ENCODE results near the gene KRT33B.
"Not testable (repeated sequence)": the region's sequence is repeated elsewhere in the genome, so short reads cannot be mapped to it uniquely, and the experiment has no call there.

The KRT33B gene

DNA sequence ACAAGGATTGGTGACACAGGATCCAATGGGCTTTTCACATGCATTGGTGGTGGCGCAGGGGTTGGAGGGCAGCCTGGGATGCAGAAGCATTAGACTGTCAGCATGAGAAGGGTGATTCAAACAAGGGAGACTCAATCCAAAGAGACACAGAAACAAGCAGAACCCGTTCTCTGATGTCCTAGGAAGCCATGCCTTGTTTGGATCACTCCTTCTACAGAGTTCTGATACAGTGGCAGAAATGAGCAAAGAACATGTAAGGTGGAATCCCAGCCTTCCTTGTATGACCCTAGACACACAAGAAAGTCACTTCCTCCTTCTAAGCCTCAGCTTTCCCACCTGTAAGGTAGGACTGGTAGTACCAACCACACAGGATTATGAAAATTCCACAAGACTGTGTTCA is 5.7 kb downstream of the KRT33B start:
- TF ChIP-seq, protein P1, sequence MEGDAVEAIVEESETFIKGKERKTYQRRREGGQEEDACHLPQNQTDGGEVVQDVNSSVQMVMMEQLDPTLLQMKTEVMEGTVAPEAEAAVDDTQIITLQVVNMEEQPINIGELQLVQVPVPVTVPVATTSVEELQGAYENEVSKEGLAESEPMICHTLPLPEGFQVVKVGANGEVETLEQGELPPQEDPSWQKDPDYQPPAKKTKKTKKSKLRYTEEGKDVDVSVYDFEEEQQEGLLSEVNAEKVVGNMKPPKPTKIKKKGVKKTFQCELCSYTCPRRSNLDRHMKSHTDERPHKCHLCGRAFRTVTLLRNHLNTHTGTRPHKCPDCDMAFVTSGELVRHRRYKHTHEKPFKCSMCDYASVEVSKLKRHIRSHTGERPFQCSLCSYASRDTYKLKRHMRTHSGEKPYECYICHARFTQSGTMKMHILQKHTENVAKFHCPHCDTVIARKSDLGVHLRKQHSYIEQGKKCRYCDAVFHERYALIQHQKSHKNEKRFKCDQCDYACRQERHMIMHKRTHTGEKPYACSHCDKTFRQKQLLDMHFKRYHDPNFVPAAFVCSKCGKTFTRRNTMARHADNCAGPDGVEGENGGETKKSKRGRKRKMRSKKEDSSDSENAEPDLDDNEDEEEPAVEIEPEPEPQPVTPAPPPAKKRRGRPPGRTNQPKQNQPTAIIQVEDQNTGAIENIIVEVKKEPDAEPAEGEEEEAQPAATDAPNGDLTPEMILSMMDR (IDR thresholded peaks at IDR 0.05; ENCODE audit: low read depth, low read length): no peak
- DNase-seq (ENCODE audit: extremely low read depth, low read depth): no peak

DNA sequence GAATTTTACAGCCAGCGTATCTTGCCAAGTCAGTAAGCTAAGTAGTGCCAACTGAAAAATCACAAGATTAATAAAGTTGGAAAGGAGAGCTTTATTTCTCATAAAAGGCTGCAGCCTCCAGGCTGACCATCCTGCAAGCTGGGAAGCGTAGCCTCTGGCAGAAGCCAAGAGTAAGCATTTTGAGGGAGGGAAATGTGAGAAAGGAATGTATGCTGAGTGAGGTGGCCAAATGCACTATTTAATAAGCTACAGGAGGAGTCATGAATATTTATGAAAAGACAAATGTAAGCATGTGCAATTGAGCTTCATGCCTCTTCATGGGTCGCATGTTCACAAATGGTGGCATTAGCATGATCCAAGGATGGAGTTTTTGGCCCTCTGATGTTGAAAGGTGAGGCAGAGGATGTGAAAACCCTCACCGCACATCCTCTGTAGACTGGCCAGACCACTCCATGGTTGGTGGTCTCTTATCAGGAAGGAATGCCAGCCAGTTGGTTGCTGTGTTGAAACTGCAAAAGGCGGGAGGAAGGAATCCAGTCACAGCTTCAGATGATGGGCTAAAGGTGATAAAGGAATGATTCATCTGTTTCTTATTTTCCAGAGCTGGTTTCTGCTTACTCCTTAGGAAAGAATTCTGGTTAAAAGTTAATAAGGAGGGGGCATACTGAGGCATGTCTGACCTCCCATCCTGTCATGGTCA is 9.2 kb downstream of the KRT33B start:
- DNase-seq (ENCODE audit: extremely low read depth, low read depth): no peak
- TF ChIP-seq, protein P1 (IDR thresholded peaks at IDR 0.05; ENCODE audit: low read depth, low read length): no peak

DNA sequence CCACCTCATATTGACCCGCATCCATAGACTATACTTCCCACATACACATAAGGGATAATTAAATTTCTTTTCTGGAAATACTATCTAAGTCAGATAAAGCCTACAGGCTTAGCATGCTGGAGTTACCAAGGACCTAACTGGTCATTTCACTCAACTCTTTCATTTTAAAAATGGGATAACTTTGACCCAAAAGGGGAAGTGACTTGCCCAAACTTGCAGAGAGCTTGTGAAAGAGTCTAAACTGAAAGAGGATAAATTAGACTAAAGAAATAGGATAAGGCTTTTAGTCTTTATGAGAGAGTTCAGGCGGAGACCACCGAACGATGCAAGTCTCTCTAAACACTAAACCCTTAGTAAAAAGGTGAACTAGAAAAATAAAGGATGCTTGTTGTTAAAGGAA is 15.1 kb downstream of the KRT33B start:
- TF ChIP-seq, protein P1 (IDR thresholded peaks at IDR 0.05; ENCODE audit: low read depth, low read length): no peak
- no peak for DNase-seq (ENCODE audit: extremely low read depth, low read depth)

DNA sequence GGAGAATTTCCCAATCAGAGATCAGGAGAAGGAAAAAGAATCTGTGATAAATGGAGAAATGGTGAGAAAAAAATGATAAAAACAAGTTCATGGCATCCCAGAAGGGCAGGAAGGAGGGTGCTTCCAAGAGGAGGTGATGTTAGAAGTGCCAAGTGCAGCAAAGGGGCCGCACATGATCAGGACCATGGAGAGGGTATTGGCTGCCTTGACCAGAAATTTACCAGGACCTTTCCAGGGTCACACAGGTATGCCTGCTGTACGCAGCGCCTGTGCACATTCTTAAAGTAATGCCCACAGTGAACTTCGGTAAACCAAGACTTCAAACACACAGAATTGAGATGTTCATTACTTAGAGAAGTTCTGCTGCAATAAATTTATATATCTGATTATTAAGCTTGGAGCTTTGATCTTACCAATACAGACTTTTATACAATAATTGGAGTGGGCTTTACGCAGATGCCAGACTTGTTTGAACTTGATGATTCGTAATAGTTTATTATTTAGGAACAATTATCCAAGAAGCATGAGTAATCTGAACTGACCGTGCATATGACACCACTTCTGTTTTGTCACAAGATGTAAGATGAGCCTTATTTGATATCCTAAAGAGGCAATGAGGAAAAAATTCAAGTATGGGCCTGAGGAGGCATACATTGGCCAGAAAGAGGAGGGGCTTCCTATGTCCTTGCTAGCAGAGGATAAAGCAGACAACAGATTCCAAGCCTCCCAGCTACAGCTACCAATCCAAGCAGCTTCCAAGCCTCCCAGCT is 16.8 kb downstream of the KRT33B start:
- no peak for DNase-seq (ENCODE audit: extremely low read depth, low read depth)
- TF ChIP-seq, protein P1 (IDR thresholded peaks at IDR 0.05; ENCODE audit: low read depth, low read length): no peak

DNA sequence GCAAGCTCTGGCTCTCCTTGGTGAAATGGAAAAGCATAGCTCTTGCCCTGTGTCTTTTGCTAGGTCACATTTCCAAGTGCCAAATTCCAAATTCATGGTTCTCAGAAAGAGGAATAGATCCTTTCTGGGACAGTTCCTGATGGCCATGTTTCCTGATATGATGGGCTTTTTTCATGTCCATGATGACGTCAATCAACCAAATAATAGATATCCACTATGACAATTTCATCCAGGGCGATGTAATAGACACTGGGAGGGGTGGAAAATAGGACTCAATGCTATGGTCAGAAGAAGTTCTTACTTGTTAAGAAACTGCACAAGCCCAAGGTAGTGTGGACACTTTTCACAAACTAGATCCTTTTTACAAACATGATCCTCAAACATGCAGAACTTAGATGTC is 18.4 kb downstream of the KRT33B start:
- no peak for DNase-seq (ENCODE audit: extremely low read depth, low read depth)
- TF ChIP-seq, protein P1 (IDR thresholded peaks at IDR 0.05; ENCODE audit: low read depth, low read length): no peak

DNA sequence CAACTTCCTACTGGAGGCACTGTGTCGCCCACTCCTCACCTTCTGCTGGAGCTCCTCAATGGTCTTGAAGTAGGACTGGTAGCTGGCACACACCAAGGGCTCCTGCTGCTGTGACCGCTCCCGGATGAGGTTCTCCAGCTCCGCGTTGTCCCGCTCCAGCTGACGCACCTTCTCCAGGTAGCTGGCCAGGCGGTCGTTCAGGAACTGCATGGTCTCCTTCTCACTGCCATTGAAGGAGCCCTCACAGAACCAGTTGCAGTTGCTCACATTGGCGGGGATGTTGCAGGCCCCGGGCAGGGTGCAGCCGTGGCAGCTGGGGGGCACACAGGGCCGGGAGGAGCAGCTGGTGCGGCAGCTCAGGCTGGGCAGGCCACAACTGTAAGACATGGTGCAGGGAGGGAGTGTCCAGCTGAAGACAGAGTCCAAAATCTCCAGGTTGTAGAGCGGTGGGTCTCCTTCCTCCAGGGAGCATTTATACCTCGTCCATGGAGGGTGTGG is 19.2 kb downstream of the KRT33B start, which contains the start of gene KRT33A:
Gene KRT33A, minus strand, starts transcription at position 448 of the 498 bp plus-strand sequence. Its CDS starts 61 bp downstream, at position 387.
- not testable (repeated sequence) for DNase-seq (ENCODE audit: extremely low read depth, low read depth)

DNA sequence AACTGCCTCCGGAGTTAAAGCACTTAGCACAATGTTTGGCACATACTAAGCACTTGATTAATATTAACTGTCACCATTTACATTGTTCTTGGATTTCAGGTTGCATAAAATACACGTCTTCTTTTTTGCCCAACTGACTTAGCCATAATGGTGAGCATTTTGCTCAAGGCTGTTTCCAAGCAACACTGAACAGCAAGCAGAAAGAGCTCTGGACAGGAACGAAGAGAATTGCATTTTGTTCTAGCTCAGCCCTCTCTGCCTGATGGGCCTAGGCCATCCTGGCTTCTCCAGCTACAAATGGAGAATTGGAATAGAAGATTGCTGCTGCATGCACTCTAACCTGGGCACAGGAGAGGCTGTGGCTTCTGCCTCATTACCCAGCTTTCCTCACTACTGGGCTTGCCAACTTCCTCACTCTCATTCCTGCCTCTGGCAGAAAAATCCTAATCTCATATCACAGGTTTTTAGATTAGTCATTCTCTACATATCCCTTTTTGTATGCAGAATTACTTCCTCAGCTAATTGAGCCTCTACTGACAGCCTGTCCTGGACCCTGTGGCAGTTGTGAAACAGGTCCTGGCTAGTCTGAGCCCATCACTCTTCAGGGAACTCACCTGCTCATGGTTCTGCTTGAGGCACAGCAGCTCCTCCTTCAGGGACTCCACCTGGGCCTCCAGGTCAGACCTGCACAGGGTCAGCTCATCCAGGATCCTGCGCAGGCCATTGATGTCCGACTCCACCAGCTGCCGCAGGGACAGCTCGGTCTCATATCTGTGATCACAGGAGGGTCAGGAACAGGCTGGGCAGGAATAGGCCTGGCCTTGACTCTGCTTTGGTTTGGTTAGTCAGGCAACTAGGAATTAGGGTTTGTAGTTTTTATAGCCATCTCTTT is 21.5 kb downstream of the KRT33B start:
- no peak for DNase-seq (ENCODE audit: extremely low read depth, low read depth)
- TF ChIP-seq, protein P1 (IDR thresholded peaks at IDR 0.05; ENCODE audit: low read depth, low read length): no peak

DNA sequence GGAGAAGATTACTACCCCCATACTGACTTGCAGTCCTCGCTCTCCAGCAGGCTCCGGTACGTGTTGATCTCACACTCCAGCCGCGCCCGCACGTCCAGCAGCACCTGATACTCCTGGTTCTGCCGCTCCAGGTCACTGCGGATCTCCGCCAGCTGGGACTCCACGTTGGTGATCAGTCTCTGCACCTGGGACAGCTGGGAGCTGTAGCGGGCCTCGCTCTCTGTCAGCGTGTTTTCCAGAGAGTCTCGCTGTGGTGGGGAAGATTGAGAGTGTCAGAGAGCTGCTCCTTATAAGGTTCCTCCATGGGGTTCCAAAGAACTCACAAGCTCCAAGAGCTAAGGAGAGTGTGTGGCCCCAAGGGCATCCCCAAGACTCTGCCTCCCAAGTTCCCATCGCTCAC is 23.2 kb downstream of the KRT33B start:
- DNase-seq (ENCODE audit: extremely low read depth, low read depth): not testable (repeated sequence)

Data from AG09319 (cell line).